Effector memory CD4-positive, alpha-beta T cell (primary cell): ENCODE results near the gene MIF.
"Not testable (repeated sequence)": the region's sequence is repeated elsewhere in the genome, so short reads cannot be mapped to it uniquely, and the experiment has no call there.

Source experiments
- DNase-seq, 3 donors: peaks; one replicate each; pipeline ENCODE4 v3.0.0-alpha.2; 2020
- H3K27ac ChIP-seq: 2 replicates; pipeline ENCODE4 v1.7.0; 2013; ENCODE audit warnings: mild to moderate bottlenecking, low read length, moderate library complexity; ENCODE audit not compliant: insufficient read depth, poor library complexity, severe bottlenecking
- H3K27me3 ChIP-seq: replicated peaks from 2 replicates; pipeline ENCODE4 v1.7.0; 2013; ENCODE audit warnings: mild to moderate bottlenecking, low read length; ENCODE audit not compliant: insufficient read depth, control insufficient read depth, poor library complexity, severe bottlenecking
- H3K36me3 ChIP-seq: 2 replicates; pipeline ENCODE4 v1.7.0; 2013; ENCODE audit warnings: mild to moderate bottlenecking, low read length, moderate library complexity; ENCODE audit not compliant: control insufficient read depth, insufficient read depth
- H3K4me1 ChIP-seq: 2 replicates; pipeline ENCODE4 v1.7.0; 2013; ENCODE audit warnings: low read length, mild to moderate bottlenecking; ENCODE audit not compliant: control insufficient read depth, insufficient read depth, poor library complexity, severe bottlenecking
- H3K4me3 ChIP-seq: 2 replicates; pipeline ENCODE4 v1.7.0; 2013; ENCODE audit warnings: low read length, low read depth, mild to moderate bottlenecking; ENCODE audit not compliant: insufficient read depth, poor library complexity, severe bottlenecking
- H3K9me3 ChIP-seq: 2 replicates; pipeline ENCODE4 v1.7.0; 2013; ENCODE audit warnings: mild to moderate bottlenecking, low read length, moderate library complexity; ENCODE audit not compliant: control insufficient read depth

Gene MIF

DNA sequence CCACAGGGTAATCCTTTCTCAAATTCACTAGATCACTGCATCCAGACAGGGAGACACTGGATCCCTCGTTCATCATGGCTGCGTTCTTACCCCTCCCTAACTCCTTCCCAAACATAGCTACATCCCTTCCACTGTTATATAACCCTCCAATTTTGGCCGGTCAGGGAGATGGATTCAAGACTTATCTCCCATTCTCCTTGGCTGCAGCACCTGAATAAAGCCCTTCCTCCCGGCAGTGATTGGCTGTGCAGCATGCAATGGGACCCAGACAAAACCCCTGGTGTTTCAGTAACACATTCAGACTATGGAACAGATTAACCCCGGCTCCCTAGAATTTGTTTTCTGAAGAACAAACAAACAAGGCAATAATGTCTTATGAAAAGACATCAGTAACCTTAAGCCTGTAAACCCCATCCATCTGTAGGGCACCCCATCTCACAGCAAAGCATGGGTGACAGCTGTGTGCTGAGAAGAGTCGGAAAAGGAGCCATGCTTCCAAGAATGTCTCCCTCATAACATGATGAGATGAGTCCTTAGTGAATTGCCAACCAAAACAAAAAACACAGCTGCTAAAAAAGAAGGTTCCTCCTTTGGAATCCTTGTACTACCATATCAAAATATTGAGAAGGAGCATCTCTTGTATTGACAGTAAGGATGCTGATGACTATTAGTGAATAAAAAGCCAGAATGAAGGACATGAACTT, 5.0 kb downstream of the MIF start:
- no peak for DNase-seq

DNA sequence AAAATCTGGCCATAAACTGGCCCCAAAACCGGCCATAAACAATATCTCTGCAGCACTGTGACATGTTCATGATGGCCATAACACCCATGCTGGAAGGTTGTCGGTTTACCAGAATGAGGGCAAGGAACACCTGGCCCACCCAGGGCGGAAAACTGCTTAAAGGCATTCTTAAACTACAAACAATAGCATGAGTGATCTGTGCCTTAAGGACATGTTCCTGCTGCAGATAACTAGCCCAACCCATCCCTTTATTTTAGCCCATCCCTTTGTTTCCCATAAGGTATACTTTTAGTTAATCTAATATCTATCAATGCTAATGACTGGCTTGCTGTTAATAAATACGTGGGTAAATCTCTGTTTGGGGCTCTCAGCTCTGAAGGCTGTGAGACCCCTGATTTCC, 6.0 kb downstream of the MIF start:
- H3K27me3 ChIP-seq, H3K4me1 ChIP-seq, H3K4me3 ChIP-seq, DNase-seq, H3K27ac ChIP-seq, H3K9me3 ChIP-seq: not testable (repeated sequence)
- peaks cover 17% of the 10 kb centered on the region for H3K36me3 ChIP-seq

More for the DNA sequence above, 5.0 kb downstream of the MIF start:
- no peaks in the 10 kb centered on the region for H3K27me3 ChIP-seq
- H3K4me3 ChIP-seq, result no peak overlapping the region
- H3K27ac ChIP-seq, result no peak overlapping the region
- H3K9me3 ChIP-seq, result no peaks in the 10 kb centered on the region
- peaks cover 8% of the 10 kb centered on the region for H3K4me1 ChIP-seq
- H3K36me3 ChIP-seq, result peaks cover 17% of the 10 kb centered on the region

DNA sequence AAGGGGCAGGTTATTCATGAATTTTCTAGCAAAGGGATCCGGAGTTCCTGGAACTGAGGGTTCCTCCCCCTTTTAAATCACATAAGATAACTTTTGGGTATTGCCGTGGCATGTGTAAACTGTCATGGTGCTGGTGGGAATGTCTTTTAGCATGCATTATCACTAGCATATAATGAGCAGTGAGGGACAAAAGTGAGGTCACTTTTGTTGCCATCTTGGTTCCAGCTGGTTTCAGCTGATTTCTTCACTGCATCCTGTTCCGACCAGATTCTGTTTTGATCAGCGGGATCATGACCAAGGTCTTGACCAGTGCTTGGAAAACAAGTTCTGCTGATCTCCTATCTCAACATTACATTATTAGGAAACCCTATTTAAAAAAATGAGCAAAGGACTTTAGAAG, 7.4 kb downstream of the MIF start:
- Histone ChIP-seq H3K27me3 (no peaks in the 10 kb centered on the region), H3K36me3 (peaks cover 9% of the 10 kb centered on the region), H3K9me3 (no peaks in the 10 kb centered on the region), H3K4me3 (no peak overlapping the region), H3K27ac (no peak overlapping the region), H3K4me1 (no peaks in the 10 kb centered on the region)
- no peak for DNase-seq

DNA sequence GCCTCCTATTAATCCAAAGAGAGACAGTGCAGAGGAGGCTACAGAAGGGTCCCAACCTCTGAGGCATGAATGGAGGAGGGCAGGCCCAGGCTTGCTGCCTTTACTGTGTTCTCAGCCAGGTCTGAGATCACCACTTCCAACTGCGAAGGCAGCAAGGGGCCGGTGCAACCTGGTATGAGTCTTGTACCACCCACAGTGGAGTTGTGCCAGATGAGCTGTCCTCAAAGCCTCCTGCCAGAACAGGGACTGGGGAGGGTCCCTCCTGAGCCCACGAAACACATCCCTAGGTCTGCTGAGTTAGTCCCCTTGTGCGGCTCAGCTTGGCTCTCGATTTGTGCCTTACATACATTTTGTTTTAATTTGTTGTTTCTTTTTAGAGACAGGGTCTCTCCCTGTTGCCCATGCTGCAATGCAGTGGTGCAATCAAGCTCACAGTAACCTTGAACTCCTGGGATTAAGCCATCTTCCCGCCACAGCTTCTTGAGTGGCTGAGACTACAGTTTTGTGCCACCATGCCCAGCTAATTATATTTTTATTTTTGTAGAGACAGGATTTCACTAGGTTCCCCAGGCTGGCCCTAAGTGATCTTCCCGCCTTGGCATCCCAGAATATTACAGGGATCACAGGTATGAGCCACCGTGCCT, 9.3 kb downstream of the MIF start:
- Histone ChIP-seq H3K36me3 (no peaks in the 10 kb centered on the region), H3K27ac (no peak overlapping the region), H3K4me3 (no peak overlapping the region), H3K4me1 (no peaks in the 10 kb centered on the region), H3K27me3 (no peaks in the 10 kb centered on the region), H3K9me3 (no peaks in the 10 kb centered on the region)
- DNase-seq, result no peak

DNA sequence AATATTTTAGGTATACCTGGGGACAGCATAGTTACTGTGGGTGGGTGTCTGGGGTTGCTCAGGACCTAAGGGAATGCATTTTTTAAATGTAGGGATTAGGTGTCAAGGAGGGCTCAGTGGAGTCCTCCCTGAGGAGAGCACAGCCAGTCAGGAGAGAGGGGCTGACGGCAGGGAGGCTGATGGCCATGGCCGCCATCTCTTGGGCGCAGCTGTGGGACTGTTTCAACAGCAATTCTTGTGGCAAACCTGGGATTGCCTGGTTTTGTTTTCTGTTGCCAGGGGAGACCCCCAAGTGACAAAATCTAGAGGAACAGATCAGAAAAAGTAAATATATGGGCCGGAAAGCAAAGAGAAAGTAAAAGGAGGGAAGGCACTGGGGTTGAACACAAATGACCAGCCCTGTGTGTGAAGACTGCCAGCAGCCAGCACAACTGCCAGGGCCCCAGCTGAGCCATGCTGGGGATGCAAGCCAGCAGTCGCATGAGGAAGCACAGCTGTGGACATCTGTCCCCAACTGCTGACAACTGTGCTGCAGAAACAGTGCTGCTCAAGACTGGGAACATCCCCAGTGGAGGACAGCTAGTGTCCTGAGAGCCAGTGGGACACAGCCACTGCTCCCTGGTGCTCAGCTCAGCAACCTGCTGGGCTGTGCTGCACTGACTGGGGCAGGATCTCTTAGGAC, 10.5 kb downstream of the MIF start:
- no peaks in the 10 kb centered on the region for H3K36me3 ChIP-seq
- no peak for DNase-seq

DNA sequence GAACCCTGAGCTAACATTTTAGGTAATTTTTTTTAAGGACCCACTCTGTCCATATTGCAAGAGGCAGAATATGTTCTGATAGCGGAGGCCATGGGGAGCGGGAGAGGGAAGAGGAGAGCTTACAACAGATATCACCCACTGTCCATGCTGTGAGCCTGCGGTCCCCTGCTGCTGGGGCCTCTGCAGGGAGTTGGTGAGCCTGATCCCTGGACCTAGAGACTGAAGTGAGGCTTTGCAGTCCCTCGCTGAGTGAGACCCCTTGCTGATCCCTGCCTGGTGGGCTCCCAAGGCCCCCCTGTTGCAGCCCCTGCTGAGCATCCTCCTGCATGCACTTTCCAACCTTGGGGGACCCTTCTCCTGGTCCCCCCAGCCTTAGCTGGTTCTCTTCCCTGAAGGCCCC, 12.5 kb downstream of the MIF start:
- Histone ChIP-seq H3K27me3 (no peaks in the 10 kb centered on the region), H3K4me1 (no peaks in the 10 kb centered on the region), H3K9me3 (no peaks in the 10 kb centered on the region), H3K27ac (no peak overlapping the region), H3K4me3 (no peak overlapping the region), H3K36me3 (no peaks in the 10 kb centered on the region)
- no peak for DNase-seq

More for the DNA sequence above, 10.5 kb downstream of the MIF start:
- H3K27ac ChIP-seq, result no peak overlapping the region
- no peak overlapping the region for H3K4me3 ChIP-seq
- no peaks in the 10 kb centered on the region for H3K27me3 ChIP-seq
- H3K4me1 ChIP-seq, result no peaks in the 10 kb centered on the region
- H3K9me3 ChIP-seq, result no peaks in the 10 kb centered on the region

DNA sequence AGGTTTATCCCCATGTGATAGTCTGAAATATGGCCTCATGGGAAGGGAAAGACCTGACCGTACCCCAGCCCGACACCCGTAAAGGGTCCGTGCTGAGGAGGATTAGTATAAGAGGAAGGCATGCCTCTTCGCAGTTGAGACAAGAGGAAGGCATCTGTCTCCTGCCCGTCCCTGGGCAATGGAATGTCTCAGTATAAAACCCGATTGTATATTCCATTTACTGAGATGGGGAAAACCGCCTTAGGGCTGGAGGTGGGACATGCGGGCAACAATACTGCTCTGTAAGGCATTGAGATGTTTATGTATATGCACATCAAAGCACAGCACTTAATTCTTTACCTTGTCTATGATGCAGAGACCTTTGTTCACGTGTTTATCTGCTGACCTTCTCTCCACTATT, 13.2 kb downstream of the MIF start:
- not testable (repeated sequence) for H3K27me3 ChIP-seq, H3K36me3 ChIP-seq, H3K27ac ChIP-seq, DNase-seq, H3K4me1 ChIP-seq, H3K9me3 ChIP-seq, H3K4me3 ChIP-seq

DNA sequence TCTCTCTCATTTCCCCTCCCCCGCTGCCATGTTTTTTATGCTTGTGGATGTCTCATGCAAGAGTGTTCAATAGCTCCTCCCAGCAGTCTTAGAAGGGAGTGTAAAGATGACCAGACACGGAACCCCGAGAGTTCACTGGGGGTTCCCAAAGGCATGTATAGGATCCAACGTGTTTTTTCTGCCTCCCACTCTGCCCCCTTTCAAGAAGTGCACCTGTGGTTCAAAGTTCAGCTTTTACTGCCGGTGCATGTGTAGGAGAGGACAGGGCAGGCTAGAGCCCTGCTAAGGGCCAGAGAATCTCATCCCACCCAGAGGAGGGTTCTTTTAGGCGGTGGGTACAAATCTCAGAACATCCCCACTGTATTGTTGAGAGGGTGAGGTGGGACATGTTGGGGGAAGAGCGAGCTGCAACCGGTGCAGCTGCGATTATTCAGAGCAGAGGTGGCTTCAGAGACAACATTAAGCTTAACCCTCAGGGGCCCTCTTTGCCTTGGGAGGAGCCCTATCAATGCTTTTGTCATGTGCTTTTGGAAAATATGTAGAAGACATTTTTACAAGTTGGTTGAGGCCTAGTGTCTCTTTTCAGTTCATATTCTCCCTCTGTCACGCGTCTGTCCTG, 14.5 kb downstream of the MIF start:
- Histone ChIP-seq H3K27ac (no peak overlapping the region), H3K4me1 (peaks cover 6% of the 10 kb centered on the region), H3K27me3 (no peaks in the 10 kb centered on the region), H3K9me3 (no peaks in the 10 kb centered on the region), H3K4me3 (no peak overlapping the region), H3K36me3 (no peaks in the 10 kb centered on the region)
- no peak for DNase-seq

DNA sequence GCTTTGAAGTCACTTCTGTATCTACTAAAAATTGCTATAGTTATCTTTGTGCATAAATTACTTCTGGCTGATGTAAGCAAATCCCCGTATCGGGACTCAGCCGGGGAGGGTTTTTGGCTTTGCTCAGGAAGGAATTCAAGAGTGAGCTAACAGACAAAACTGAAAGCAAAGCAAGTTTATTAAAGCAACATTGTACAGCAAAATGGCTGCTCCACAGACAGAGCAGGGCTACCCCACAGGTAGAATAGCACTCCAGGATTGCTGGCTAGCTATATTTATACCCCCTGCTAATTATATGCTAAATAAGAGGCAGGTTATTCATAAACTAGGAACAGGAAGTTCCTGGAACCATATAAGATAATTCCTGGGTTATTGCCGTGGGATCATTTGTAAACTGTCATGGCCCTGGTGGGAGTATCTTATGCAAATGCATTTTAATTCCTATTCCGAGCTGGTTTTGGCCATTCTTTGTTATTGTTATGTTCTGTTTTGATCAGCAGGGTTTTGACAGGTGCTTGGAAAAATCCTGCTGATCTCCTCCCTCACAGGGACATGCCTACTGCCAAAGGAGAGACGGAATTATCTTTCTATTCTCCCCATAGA, 15.2 kb downstream of the MIF start:
- no peaks in the 10 kb centered on the region for H3K9me3 ChIP-seq
- no peak for DNase-seq
- no peak overlapping the region for H3K4me3 ChIP-seq
- H3K36me3 ChIP-seq, result no peaks in the 10 kb centered on the region
- peaks cover 6% of the 10 kb centered on the region for H3K4me1 ChIP-seq
- no peak overlapping the region for H3K27ac ChIP-seq
- no peaks in the 10 kb centered on the region for H3K27me3 ChIP-seq
